B cell (primary cell): ENCODE measurements around the gene F2R. TPM values are rescaled to one million over a fixed set of nuclear protein-coding genes. Genes with fewer than 3 reads are reported as not detected.
"Not testable (repeated sequence)": the region's sequence is repeated elsewhere in the genome, so short reads cannot be mapped to it uniquely, and the experiment has no call there.

Experiments
- ATAC-seq: fragments of 200-7000 bp; cut with Tn5 transposase; one replicate; pipeline ENCODE4 v1.10.0; 2021; ENCODE audit warnings: low read depth, mild to moderate bottlenecking, moderate number of reproducible peaks, moderate library complexity
- CTCF ChIA-PET: fragments of 350-600 bp; sonication (Branson Sonifier 250); formaldehyde crosslinking; loops from one replicate; lab custom pipeline; 2021; ENCODE audit warnings: antibody characterized with exemption, inconsistent platforms; lab: Charles Lee
- POLR2A ChIA-PET: fragments of 350-600 bp; sonication (Branson Sonifier 250); formaldehyde crosslinking; loops from one replicate; lab custom pipeline; 2021; ENCODE audit warnings: antibody characterized with exemption; lab: Charles Lee
- DNase-seq: peaks from one replicate; pipeline ENCODE4 v3.0.0; 2013
- H2AFZ ChIP-seq: 2 replicates; pipeline ENCODE4 v1.6.1; 2012; ENCODE audit warnings: mild to moderate bottlenecking, low read depth, low read length; ENCODE audit not compliant: insufficient read depth, poor library complexity, severe bottlenecking
- H3K27ac ChIP-seq, 2 donors: 1 replicate in 1 of 2; 2 replicates in 1 of 2; pipeline ENCODE4 v1.5.1; 2012 to 2013; ENCODE audit warnings: low read length in 2 of 2, mild to moderate bottlenecking in 2 of 2, moderate library complexity in 1 of 2
- H3K27me3 ChIP-seq, 4 experiments: fragments of 200-600 bp in 1 of 4; sonication (generic) in 1 of 4; replicated peaks in 1 of 4; 1 replicate in 2 of 4; 2 replicates in 2 of 4; pipeline versions ENCODE4 v1.6.1 to v1.7.0; 2013 to 2016; ENCODE audit warnings: low read length in 3 of 4, mild to moderate bottlenecking in 2 of 4, mixed read lengths in 1 of 4, moderate library complexity in 1 of 4; ENCODE audit not compliant: insufficient read depth in 4 of 4, control insufficient read depth in 3 of 4; ENCODE audit errors: control extremely low read depth in 1 of 4
- H3K36me3 ChIP-seq, 2 experiments: replicated peaks in 1 of 2; 1 replicate in 1 of 2; 2 replicates in 1 of 2; pipeline versions ENCODE4 v1.6.1 to v1.7.1; 2013; ENCODE audit warnings: low read length in 1 of 2; ENCODE audit not compliant: insufficient read depth in 2 of 2, control insufficient read depth in 1 of 2; ENCODE audit errors: control extremely low read depth in 1 of 2, extremely low read depth in 1 of 2
- H3K4me1 ChIP-seq, 2 donors: fragments of 200-600 bp in 1 of 2; sonication (generic) in 1 of 2; 1 replicate in 1 of 2; 2 replicates in 1 of 2; pipeline versions ENCODE4 v1.5.1 to v1.6.1; 2013 to 2017; ENCODE audit warnings: low read length in 2 of 2; ENCODE audit not compliant: control insufficient read depth in 2 of 2, insufficient read depth in 2 of 2
- H3K4me2 ChIP-seq: replicated peaks from 2 replicates; pipeline ENCODE3; 2012; ENCODE audit warnings: mild to moderate bottlenecking, low read depth, low read length; ENCODE audit not compliant: poor library complexity, severe bottlenecking
- H3K4me3 ChIP-seq, 5 experiments: fragments of 200-600 bp in 1 of 5; sonication (generic) in 1 of 5; 1 replicate in 3 of 5; 2 replicates in 2 of 5; pipeline versions ENCODE4 v1.5.1 to v1.7.0; 2011 to 2016; ENCODE audit warnings: low read length in 4 of 5, mild to moderate bottlenecking in 4 of 5, low read depth in 2 of 5, control low read depth in 1 of 5, moderate library complexity in 1 of 5; ENCODE audit not compliant: insufficient read depth in 1 of 5; ENCODE audit errors: control extremely low read depth in 1 of 5, extremely low read depth in 1 of 5
- H3K79me2 ChIP-seq: fragments of 200-600 bp; sonication (generic); one replicate; pipeline ENCODE4 v1.6.0; 2016; ENCODE audit warnings: low read length; ENCODE audit not compliant: control insufficient read depth, insufficient read depth
- H3K9ac ChIP-seq: fragments of 200-600 bp; sonication (generic); 2 replicates; pipeline ENCODE4 v1.6.1; 2017; ENCODE audit warnings: mild to moderate bottlenecking, low read length, moderate library complexity
- H3K9me3 ChIP-seq, 3 donors: one replicate each; pipeline versions ENCODE4 v1.6.1 to v1.7.1; 2013; ENCODE audit warnings: low read length in 2 of 3; ENCODE audit not compliant: control insufficient read depth in 2 of 3, insufficient read depth in 1 of 3; ENCODE audit errors: control extremely low read depth in 1 of 3
- H4K20me1 ChIP-seq: 2 replicates; pipeline ENCODE4 v1.6.0; 2012; ENCODE audit warnings: mild to moderate bottlenecking, low read length; ENCODE audit not compliant: insufficient read depth, control insufficient read depth, poor library complexity, severe bottlenecking
- H3K27ac Mint-ChIP-seq: one replicate; pipeline ENCODE4 v1.8.0; 2021; ENCODE audit warnings: mixed read lengths
- H3K27me3 Mint-ChIP-seq: one replicate; pipeline ENCODE4 v1.8.0; 2021; ENCODE audit warnings: mixed read lengths
- H3K4me1 Mint-ChIP-seq: one replicate; pipeline ENCODE4 v1.8.0; 2021; ENCODE audit warnings: mixed read lengths
- H3K4me3 Mint-ChIP-seq: one replicate; pipeline ENCODE4 v1.8.0; 2021; ENCODE audit warnings: mixed read lengths
- H3K9me3 Mint-ChIP-seq: one replicate; pipeline ENCODE4 v1.8.0; 2022; ENCODE audit warnings: mixed read lengths; ENCODE audit not compliant: insufficient read depth
- CTCF ChIP-seq: fragments of 200-600 bp; IDR thresholded peaks from one replicate; pipeline ENCODE4 v1.8.0; 2022; ENCODE audit warnings: antibody characterized with exemption, mild to moderate bottlenecking
- EZH2 ChIP-seq: IDR thresholded peaks from 2 replicates; pipeline ENCODE4 v1.6.1; 2012; ENCODE audit warnings: borderline replicate concordance, low read depth, mild to moderate bottlenecking, moderate library complexity, low read length; ENCODE audit not compliant: insufficient read depth, poor library complexity, severe bottlenecking
- WGBS: methylation state at CpG from one replicate; pipeline ENCODE4 v1.1.5; 2013; ENCODE audit warnings: missing lambda C conversion rate; ENCODE audit not compliant: insufficient coverage; 5-methylcytosine and 5-hydroxymethylcytosine counted together
- intact Hi-C: fragments of 100-400 bp; cut with micrococcal nuclease; formaldehyde crosslinking; loops from one replicate; pipeline ENCODE4 v1.10.0; 2022
- polyA plus RNA-seq: library from polyadenylated mRNA; depleted of rRNA; stranded (reverse); fragments of >200 nt; gene quantifications from 2 replicates; pipeline ENCODE4 v1.2.3, GENCODE V29; 2012
- total RNA-seq, 2 donors: library from RNA; stranded (reverse); fragments of 120-200 nt in 1 of 2; gene quantifications; 1 replicate in 1 of 2; 2 replicates in 1 of 2; pipeline versions ENCODE4 v1.2.3 to v1.2.4, GENCODE V29; 2013 to 2022

The F2R gene
- total and polyA plus RNA-seq, 2 donors (not counting 1 experiment from before 2014, with no cell fraction given), result 0.25 to 1.4 TPM

- Mint-ChIP-seq H3K4me3 (no peak overlapping the region), H3K27ac (no peak overlapping the region), H3K9me3 (no peaks in the 10 kb centered on the region), H3K27me3 (no peaks in the 10 kb centered on the region), H3K4me1 (peaks cover 5% of the 10 kb centered on the region)
- Histone ChIP-seq H3K27ac (no peak overlapping the region), H3K4me1 (peaks cover 0 to 6% of the 10 kb centered on the region in 2 donors), H3K27me3 (no peaks in the 10 kb centered on the region), H3K4me3 (no peak overlapping the region), H3K36me3 (no peaks in the 10 kb centered on the region), H3K9ac (no peak overlapping the region), H3K9me3 (no peaks in the 10 kb centered on the region), H2AFZ (no peak overlapping the region), H3K4me2 (no peak overlapping the region), H3K79me2 (no peaks in the 10 kb centered on the region), H4K20me1 (no peaks in the 10 kb centered on the region)
- no peak for ATAC-seq
- TF ChIP-seq EZH2, result no peak
- TF ChIP-seq CTCF, result no peak
- no peak for DNase-seq
- intact Hi-C loops, result no loop called here
- WGBS, result no CpG with 5 or more reads among the region's 2 CpGs
- ChIA-PET CTCF (interaction anchor here (1.0 to 5.5 kb wide), 2 partner anchors 171 to 176 kb away, joined by 4 to 102 read pairs; no protein-coding TSS in a partner anchor), POLR2A (no interaction called here)
These were observed 60.5 kb downstream of the F2R start for GRCh38 chr5:76776391-76776790.

DNA sequence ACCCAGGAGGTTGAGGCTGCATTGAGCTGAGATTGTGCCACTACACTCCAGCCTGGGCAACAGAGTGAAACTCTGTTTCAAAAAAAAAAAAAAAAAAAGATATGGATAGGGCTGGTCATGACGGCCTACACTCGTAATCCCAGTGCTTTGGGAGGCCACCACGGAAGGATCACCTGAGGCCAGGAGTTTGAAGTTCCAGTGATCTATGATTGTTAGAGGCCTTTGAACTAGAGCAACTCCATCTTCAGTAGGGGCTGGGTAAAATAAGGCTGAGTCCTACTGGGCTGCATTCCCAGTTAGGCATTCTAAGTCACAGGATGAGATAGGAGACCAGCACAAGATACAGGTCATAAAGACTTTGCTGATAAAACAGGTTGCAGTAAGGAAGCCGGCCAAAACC lies 64.7 kb downstream of the F2R start:
- H4K20me1 ChIP-seq, DNase-seq, H3K36me3 ChIP-seq, H3K9me3 ChIP-seq, H3K27me3 Mint-ChIP-seq, H2AFZ ChIP-seq, H3K27ac Mint-ChIP-seq, H3K9me3 Mint-ChIP-seq, H3K4me2 ChIP-seq, H3K27me3 ChIP-seq, POLR2A ChIA-PET, CTCF ChIA-PET, H3K79me2 ChIP-seq, ATAC-seq, H3K4me3 ChIP-seq, H3K4me1 ChIP-seq, H3K27ac ChIP-seq, H3K4me1 Mint-ChIP-seq, H3K9ac ChIP-seq, H3K4me3 Mint-ChIP-seq, intact Hi-C loops: not testable (repeated sequence)
- WGBS, result 100% methylated on average over 4 of the region's 4 CpGs
